ENCODE measurements around the gene DMKN.

The DMKN gene

GRCh38 chr19:35549174-35549788 is 35.8 kb upstream of the DMKN start:
- DNase-seq = peak; percentile 45

GRCh38 chr19:35546532-35546931 is 33.1 kb upstream of the DMKN start:
- DNase-seq = no peak

GRCh38 chr19:35545855-35546381 is 32.5 kb upstream of the DMKN start:
- DNase-seq = no peak

- peak; percentile 45 for DNase-seq
Measured at GRCh38 chr19:35545001-35545854, 31.8 kb upstream of the DMKN start, which contains the start of gene TMEM147. TMEM147 (plus strand) TSS chr19:35545626; CDS start chr19:35545740, 114 bp downstream.

- no peak for DNase-seq
Measured at GRCh38 chr19:35544110-35544802, 30.8 kb upstream of the DMKN start.

- no peak for DNase-seq
Measured at GRCh38 chr19:35543280-35544109, 30.0 kb upstream of the DMKN start.

GRCh38 chr19:35542209-35542608 is 28.8 kb upstream of the DMKN start:
- DNase-seq = no peak

GRCh38 chr19:35540356-35540927 is 27.0 kb upstream of the DMKN start:
- no peak for DNase-seq

GRCh38 chr19:35539850-35540249 is 26.4 kb upstream of the DMKN start:
- DNase-seq = no peak

- DNase-seq = no peak
Measured at GRCh38 chr19:35539314-35539713, 25.9 kb upstream of the DMKN start.

- no peak for DNase-seq
Measured at GRCh38 chr19:35534803-35535480, 21.5 kb upstream of the DMKN start.

- DNase-seq = no peak
Measured at GRCh38 chr19:35533822-35534392, 20.5 kb upstream of the DMKN start.

- DNase-seq = no peak
Measured at GRCh38 chr19:35533201-35533821, 19.9 kb upstream of the DMKN start, which contains the start of gene GAPDHS. GAPDHS (plus strand) TSS chr19:35533456; CDS start chr19:35533528, 72 bp downstream.

GRCh38 chr19:35531291-35531690 is 17.8 kb upstream of the DMKN start:
- no peak for DNase-seq

- DNase-seq = no peak
Measured at GRCh38 chr19:35529241-35530218, 16.1 kb upstream of the DMKN start.

GRCh38 chr19:35528218-35529038 is 15.0 kb upstream of the DMKN start, which contains the start of gene SBSN:
SBSN (minus strand) TSS chr19:35528311; CDS start chr19:35528281, 30 bp downstream.
- no peak for DNase-seq

- no peak for DNase-seq
Measured at GRCh38 chr19:35525873-35526272, 12.4 kb upstream of the DMKN start.

- DNase-seq = no peak
Measured at GRCh38 chr19:35524181-35524837, 10.9 kb upstream of the DMKN start.
